GM18951 (cell line): ENCODE measurements around the gene VEGFC.

Experiments
- POLR2A ChIP-seq: IDR thresholded peaks from 4 replicates; pipeline ENCODE4 v1.6.1; 2011; ENCODE audit warnings: mild to moderate bottlenecking; ENCODE audit not compliant: insufficient read length, insufficient read depth; ENCODE audit errors: extremely low read depth
- in situ Hi-C: fragments of 300-500 bp; cut with MboI; formaldehyde crosslinking; loops from one replicate; pipeline ENCODE4 v1.12.0; 2022; ENCODE audit warnings: low sequenced_read_pairs, mixed read lengths, inconsistent platforms; ENCODE audit not compliant: unreplicated experiment

VEGFC gene

GRCh38 chr4:176792326-176793059 lies at the start of gene VEGFC:
Gene VEGFC (minus strand): TSS chr4:176792922. CDS start chr4:176792311, 611 bp downstream.
- no peak for TF ChIP-seq POLR2A
- in situ Hi-C loops: no loop called here

DNA sequence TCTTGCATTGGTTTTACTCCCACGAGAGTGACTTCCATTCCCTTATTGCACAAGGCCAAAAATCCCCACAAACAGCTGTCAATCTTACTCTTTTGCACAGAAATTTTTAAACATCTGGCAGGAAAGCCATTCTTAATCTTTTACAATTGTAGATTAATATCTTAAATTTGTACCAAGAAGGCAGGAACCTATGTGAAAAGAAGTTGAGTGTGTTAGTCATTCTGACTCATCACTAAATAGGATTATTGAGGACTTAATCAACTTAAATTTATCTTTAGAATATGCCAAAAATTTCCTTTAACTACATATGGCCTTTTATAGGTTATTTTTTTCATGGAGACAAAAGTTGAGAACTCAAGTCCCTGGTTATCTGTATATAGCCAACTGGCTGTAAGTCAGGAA lies 49.0 kb upstream of the VEGFC start:
- in situ Hi-C loops: no loop called here
- TF ChIP-seq POLR2A: no peak

DNA sequence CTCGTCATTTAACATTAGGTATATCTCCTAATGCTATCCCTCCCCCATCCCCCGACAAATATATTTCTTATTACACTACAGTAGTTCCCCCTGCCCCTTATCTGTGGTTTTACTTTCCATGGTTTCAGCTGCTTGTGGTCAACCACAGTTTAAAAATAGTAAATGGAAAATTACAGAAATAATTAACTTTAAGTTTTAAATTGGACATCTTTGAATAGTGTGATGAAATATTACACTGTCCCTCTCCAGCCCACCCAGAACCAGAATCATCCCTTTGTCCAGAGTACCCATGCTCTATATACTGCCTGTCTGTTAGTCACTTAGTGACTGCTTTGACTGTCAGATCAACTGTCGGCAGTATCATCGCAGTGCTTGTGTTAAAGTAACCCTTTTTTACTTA lies 47.4 kb upstream of the VEGFC start:
- TF ChIP-seq POLR2A: no peak

DNA sequence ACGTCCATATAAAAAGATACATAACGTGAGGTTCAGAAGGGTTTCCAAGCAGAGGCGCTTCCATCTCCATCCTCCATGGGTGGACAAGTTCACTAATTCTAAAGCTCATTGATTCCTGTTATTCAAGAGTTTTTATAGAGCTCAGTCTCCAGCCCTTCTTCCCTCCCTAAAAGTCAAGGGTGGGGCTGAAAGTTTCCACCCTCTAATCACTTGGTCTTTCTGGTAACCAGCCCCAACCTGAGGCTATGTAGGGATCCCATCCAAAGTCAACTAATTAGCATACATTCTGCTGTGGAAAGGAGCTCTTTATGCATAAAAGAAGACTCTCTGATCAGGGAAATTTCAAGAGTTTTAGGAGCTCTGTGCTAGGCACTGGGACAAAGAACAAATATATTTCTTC lies 46.9 kb upstream of the VEGFC start:
- TF ChIP-seq POLR2A: no peak
- in situ Hi-C loops: no loop called here

More for the DNA sequence above, 47.4 kb upstream of the VEGFC start:
- in situ Hi-C loops: no loop called here

- in situ Hi-C loops: no loop called here
- no peak for TF ChIP-seq POLR2A
Measured at GRCh38 chr4:176838601-176839433, 46.1 kb upstream of the VEGFC start.

- no peak for TF ChIP-seq POLR2A
- in situ Hi-C loops: no loop called here
Measured at GRCh38 chr4:176837169-176837895, 44.6 kb upstream of the VEGFC start.

- in situ Hi-C loops: no loop called here
- no peak for TF ChIP-seq POLR2A
Measured at GRCh38 chr4:176834531-176834930, 41.8 kb upstream of the VEGFC start.

DNA sequence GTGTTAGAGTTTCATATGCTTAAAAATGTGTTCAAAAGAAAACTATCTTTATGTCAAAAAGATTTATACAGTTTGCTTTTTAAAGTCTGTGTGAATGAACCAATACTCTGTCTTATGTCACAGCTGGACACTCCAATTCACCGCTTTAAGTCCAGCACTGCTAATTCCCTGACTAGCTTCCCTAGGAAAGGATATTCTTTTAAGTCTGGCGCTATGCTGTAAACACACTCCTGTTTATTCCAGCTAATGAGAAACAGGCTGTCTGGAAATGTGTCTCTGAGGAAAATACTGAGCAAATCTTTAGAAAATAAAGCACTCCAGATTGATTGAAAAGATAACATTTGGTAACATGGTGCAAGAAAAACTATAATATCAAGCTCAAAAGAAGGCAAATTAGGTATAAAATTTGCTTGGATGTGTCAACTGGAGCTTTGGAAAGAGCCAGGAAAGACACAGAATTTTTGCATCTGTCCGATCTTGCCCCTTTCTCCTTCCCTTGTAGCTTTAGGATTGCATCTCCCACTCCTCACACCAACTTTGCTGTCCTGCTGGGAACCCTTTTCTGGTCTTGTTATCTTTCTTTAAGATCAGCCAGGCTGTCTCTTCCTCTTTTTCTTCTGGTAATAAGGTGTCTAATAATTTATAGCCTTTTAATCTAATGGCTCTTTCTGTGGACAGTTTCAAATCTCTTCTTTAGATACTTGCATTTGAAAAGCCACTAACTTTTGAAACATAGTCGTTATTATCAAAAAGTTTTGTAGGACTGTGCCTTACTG lies 40.9 kb upstream of the VEGFC start:
- TF ChIP-seq POLR2A: no peak
- in situ Hi-C loops: no loop called here

DNA sequence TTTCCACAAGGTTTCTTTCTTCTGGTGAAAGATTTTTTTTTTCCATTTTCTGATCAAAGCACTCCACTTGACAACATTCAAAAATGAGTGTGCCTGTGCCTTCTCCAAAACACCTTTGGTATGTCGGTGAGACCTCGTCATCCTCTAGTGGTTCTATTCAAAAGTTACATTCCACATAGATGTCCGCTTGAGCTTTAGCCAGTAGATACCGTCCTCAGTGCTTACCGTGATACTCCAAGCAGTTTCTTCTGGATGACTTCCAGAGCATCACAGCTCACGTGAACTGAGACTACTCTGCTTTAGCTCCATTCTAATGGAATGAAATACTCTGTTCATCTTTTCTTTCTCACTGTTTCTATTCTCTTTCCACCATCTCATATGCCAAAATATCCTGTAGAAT lies 38.2 kb upstream of the VEGFC start:
- no peak for TF ChIP-seq POLR2A
- in situ Hi-C loops: no loop called here

GRCh38 chr4:176825586-176825985 lies 32.9 kb upstream of the VEGFC start:
- in situ Hi-C loops: no loop called here

GRCh38 chr4:176824645-176825366 lies 32.1 kb upstream of the VEGFC start:
- in situ Hi-C loops: no loop called here
- TF ChIP-seq POLR2A: no peak

More at GRCh38 chr4:176825586-176825985, 32.9 kb upstream of the VEGFC start:
- no peak for TF ChIP-seq POLR2A

- in situ Hi-C loops: no loop called here
- TF ChIP-seq POLR2A: no peak
Measured at GRCh38 chr4:176818531-176818930, 25.8 kb upstream of the VEGFC start.
